GM18873 (cell line): ENCODE data around the gene NRAS.
A peak's percentile ranks its signal among the peaks of the same experiment; 100 is the strongest.

Source experiments
- ATAC-seq: cut with Tn5 transposase; IDR thresholded peaks from one replicate; pipeline ENCODE4 v1.9.1; 2021; ENCODE audit warnings: mild to moderate bottlenecking, moderate library complexity, moderate number of reproducible peaks; ENCODE audit not compliant: unreplicated experiment, low FRiP score

NRAS gene

GRCh38 chr1:114690148-114690547 is 26.4 kb downstream of the NRAS start:
- ATAC-seq: no peak

DNA sequence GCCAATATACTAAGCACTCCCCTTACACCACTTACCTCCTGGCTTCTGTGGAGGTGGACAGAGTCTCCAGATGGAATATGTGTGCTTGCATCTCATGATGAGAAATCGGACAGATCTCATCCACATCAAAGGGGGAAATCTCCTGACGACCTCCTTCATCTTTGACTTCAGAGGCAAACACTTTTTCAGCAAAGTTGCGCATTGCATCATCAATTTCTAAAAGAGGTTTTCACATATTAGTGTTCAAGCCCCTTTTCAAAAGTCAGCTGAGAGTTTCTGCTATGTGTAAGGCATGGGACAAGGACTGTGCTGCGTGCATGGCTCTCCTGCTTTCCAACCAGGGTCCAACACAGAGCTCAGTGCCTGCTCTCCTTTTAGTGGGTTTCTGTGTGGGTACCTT is 28.0 kb downstream of the NRAS start:
- ATAC-seq: no peak

DNA sequence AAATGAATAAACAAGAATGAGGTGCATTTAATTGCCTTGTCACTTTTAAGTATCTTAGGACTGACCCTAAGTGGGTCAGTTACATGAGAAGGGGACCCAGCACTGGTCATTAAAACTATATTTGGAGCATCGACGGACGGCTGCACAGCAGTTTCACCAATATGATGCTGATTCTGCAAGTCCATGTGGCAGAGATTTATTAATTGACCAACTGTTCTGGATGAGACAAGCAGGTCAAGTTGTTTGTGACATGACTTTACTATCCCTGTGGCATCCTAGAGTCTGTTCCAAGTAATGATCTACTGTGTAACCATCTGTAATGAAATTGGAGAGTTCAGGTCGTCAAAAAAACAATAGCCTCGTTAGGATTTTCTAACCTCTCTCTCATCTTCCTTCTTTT is 30.7 kb downstream of the NRAS start:
- ATAC-seq: no peak

DNA sequence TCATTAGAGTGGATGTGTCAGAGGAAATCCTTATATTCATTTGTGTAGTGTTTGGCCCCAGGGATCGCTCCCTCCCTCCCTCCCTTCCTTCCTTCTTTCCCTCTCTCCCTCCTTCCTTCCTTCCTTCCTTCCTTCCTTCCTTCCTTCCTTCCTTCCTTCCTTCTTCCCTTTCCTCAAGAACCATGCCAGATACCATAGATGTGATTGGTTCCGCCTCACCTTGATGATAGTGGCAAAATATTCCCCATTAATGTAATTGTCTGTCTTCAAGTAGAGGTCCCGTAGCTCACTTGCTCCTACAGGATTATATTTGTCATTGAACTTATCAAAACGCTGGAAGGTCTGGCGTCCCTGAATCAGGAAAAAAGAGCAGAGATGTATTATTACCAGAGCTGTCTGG is 38.9 kb downstream of the NRAS start:
- no peak for ATAC-seq

DNA sequence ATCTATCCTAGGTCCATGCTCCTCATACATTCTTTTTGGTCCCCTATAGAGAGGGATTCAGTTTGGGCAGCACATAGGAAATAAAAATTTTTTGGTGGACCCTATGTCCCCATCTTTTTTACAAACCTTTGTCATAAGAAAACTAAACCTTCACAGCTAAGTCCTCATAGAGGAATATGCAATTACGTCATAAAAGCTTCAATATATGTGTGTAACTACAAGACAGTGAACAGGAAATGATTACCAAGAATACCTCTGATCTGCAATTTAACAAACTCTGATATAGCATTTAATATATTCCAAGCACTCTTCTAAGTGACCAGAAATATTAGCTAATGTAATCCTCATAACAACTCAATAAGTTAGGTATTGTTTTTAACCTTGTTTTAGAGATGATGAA is 40.5 kb downstream of the NRAS start:
- no peak for ATAC-seq

GRCh38 chr1:114671939-114672275 is 44.7 kb downstream of the NRAS start:
- no peak for ATAC-seq

DNA sequence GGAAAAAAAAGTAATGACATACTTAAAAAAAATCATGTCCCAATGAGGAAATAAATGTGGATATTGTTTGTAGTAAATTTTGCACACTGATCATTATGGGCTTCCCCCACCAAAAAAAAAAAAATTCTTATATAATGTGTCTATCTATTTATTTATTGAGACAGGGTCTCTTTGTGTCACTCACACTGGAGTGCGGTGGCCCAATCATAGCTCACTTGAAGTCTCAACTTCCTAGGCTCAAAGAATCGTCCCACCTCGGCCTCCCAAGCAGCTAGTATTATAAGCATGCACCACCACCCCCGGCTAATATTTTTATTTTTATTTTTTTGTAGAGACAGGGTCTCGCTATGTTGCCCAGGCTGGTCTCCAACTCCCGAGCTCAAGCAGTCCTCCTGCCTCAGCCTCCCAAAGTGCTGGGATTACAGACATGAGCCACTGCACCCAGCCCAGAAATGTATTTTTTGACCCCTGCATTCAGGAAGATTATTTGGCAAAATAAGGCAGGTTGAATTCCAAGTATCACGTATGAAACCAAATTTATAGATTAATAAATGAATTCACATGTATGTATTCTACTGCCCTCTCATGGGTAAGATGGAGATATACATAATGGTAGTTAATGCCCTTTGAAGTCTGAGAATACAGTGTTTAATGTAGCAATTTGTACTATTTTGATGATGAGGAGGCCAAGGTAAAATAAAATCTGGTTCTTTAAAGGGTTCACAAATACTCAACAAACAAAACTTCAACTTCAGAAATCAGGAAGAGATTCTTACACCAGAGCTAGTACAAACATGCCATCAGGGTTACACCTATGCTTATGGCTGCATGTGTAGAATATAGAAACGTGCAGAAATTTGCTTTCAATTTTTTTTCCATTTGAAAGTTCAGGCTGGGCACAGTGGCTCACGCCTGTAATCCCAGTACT is 45.3 kb downstream of the NRAS start:
- ATAC-seq: no peak

- peak; percentile 94 for ATAC-seq
These were observed 46.2 kb downstream of the NRAS start for GRCh38 chr1:114670083-114671010.

GRCh38 chr1:114669562-114670082 is 46.9 kb downstream of the NRAS start, which contains the start of gene DENND2C:
Gene DENND2C, minus strand, starts transcription at chr1:114670049. Its CDS starts 44,065 bp downstream, at chr1:114625984.
- ATAC-seq: peak; percentile 57

GRCh38 chr1:114668784-114669561 is 47.6 kb downstream of the NRAS start:
- no peak for ATAC-seq

DNA sequence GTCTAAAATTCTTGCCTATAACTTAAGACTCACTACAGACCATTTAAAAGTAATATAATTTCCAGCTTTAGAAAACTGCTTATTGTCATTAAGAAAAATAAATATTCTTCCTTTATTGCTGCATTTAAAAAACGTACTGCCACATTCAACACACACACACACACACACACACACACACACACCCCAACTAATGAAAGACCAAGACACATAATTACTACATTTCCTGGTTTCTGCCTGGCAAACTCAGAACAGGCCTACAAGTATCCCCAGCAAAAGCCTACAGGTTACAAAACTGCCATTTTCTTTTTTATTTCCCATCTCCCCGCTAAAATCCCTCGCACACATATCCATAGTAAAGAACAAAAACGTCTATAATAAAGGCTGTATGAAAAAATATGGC is 48.2 kb downstream of the NRAS start:
- no peak for ATAC-seq

DNA sequence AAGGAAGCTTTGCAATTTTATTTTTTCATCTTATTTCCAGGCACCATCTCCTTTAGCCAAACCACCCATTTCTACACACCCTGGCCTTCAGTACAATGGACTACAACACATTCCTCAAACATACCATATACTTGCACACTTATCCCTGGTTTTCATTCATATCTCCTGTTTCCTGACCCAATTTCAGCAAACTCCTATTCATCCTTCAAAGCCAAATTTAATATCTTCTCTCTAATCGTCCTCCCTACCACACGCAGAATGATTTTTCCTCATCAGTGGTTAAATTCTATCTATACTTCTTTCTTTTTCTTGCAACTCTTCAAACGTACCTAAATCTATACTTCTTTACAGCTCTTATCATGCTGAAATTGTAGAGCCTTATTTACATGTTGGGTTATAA is 49.6 kb downstream of the NRAS start:
- ATAC-seq: no peak

DNA sequence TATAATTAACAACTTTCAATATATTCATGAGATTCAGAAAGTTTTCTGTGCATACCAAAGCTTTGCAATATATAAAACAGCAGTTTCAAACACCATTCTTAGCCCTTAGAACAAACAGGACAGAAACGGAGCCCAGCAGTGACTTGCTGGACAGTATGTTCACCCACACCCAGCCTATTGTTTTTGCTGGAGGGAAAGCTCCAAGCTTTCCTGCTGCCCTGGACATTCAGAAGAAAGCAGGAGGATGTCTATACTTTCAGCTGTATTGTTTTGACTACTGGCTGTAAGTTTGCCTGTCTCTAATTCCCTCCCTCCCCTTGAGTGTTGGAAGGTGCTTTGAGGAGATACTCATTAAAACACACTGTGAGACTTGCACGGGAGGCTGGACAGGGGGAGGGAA is 56.3 kb downstream of the NRAS start:
- ATAC-seq: no peak
